ENCODE measurements around the gene TMEM140.

The TMEM140 gene

DNA sequence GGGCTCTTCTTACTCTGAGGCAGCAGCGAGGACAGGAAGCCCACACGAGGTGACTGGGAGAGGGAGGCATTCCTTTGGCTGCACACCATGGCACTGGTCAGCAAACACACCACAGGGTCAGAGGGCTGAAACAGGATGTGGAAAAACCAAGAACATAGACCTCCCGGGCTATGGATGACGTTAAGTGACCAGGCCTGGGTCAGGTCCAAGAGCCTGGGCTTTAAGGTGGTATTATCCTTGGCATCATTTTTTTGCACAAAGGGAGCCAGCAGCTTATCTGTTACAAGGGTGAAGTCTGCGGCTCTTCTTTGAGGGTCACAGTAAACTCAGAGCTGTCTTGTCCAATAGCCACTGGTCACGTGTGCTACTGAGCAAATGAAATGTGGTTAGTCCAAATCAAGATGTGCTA lies 56.5 kb downstream of the TMEM140 start:
- TF ChIP-seq, protein P1, sequence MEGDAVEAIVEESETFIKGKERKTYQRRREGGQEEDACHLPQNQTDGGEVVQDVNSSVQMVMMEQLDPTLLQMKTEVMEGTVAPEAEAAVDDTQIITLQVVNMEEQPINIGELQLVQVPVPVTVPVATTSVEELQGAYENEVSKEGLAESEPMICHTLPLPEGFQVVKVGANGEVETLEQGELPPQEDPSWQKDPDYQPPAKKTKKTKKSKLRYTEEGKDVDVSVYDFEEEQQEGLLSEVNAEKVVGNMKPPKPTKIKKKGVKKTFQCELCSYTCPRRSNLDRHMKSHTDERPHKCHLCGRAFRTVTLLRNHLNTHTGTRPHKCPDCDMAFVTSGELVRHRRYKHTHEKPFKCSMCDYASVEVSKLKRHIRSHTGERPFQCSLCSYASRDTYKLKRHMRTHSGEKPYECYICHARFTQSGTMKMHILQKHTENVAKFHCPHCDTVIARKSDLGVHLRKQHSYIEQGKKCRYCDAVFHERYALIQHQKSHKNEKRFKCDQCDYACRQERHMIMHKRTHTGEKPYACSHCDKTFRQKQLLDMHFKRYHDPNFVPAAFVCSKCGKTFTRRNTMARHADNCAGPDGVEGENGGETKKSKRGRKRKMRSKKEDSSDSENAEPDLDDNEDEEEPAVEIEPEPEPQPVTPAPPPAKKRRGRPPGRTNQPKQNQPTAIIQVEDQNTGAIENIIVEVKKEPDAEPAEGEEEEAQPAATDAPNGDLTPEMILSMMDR (IDR thresholded peaks at IDR 0.05; ENCODE audit: low read depth, low read length): no peak

DNA sequence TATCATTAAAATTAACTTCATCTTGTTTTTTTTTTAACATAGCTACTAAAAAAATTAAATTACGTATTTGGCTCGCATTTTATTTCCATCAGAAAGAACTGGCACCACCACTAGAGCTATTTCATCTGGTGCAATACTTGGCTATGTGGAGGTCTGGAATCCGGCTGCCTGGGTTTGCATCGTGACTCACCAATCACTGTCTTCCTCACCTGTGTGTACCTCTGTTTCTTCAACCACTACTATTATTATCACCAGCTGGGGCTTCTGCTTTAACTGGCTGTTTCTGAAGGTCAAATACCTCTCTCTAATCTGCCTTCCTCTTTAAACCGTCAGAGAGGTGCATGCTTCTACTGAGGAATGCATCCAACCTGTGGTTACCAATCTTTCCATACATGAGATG lies 57.0 kb downstream of the TMEM140 start:
- TF ChIP-seq, protein P1 (IDR thresholded peaks at IDR 0.05; ENCODE audit: low read depth, low read length): no peak
- no peak overlapping the region for H3K4me3 ChIP-seq (ENCODE audit: low read depth, low read length)

More for the DNA sequence above, 56.5 kb downstream of the TMEM140 start:
- H3K4me3 ChIP-seq (ENCODE audit: low read depth, low read length): no peak overlapping the region

DNA sequence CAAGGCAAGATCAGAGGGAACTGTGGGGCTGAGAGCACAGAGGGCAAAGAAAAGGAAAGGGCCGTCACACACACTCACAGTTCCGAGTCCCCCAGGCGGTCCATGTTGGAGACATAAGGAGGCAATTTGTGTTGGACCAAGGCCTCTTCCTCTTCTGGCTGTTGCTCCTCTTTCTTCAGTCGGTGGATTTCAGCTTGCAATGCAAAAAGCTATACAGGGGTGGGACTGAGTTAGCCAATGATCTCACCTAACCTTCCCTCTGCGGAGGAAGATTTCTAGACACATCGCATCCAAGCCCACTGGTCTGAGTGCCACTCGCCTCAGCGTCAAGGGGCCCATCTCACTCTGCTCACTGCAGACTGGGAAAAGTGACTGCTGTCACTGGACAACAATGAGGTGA lies 58.0 kb downstream of the TMEM140 start:
- no peak overlapping the region for H3K4me3 ChIP-seq (ENCODE audit: low read depth, low read length)
- TF ChIP-seq, protein P1 (IDR thresholded peaks at IDR 0.05; ENCODE audit: low read depth, low read length): no peak

DNA sequence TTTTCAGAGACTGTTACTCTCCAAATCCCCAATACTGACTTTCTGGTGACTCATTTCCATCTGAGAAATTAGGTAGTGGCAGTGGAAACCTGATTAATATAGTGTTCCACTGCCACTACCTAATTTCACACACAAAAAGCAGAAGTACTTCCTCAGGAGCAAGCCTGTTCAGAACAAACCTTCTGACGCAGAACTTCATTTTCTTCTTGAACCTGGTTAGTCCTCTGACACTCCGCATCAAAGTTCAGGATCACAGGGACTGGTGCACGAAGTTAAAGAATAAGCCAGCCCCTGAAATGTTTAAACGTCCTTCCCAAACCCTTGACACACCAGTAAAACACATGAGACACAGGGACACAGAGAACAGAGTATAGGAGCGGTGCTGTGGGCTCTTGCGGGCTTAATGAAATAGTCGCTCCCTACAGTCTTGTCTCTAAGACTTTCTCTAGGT lies 59.1 kb downstream of the TMEM140 start:
- TF ChIP-seq, protein P1 (IDR thresholded peaks at IDR 0.05; ENCODE audit: low read depth, low read length): no peak
- no peak overlapping the region for H3K4me3 ChIP-seq (ENCODE audit: low read depth, low read length)

DNA sequence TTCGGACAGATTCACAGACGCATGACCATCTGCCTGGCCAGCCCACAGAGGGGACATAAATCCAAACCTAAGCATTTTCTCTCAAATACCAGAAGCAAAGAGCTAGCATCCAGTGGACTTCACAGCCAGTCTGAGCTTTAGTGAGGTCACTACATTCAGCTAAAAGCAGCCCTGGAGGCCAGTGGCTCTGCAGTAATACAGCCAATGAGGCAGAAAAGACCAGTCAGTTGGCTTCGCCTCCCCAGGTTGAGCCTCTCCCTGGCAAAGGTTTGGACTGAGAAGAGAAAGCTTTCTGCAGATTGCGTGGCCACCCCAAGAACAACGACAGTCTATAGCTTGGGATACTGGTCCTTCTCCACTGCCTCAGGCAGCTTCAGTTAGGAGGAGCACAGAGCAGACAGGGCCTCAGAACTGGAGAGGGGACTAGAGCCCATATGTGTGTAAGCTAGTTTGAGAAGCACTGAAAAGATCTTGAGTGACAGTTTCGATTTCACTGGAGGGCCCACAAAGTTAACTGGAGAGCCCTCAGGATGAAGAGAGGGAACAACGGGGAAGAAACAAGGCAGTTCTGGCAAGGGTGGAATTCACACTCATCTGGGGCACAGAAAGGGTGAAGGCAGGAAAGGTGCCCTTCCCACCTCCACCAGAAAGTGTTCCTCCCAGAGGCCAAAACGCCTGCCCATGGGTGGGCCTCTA lies 59.7 kb downstream of the TMEM140 start:
- TF ChIP-seq, protein P1 (IDR thresholded peaks at IDR 0.05; ENCODE audit: low read depth, low read length): no peak
- no peak overlapping the region for H3K4me3 ChIP-seq (ENCODE audit: low read depth, low read length)

DNA sequence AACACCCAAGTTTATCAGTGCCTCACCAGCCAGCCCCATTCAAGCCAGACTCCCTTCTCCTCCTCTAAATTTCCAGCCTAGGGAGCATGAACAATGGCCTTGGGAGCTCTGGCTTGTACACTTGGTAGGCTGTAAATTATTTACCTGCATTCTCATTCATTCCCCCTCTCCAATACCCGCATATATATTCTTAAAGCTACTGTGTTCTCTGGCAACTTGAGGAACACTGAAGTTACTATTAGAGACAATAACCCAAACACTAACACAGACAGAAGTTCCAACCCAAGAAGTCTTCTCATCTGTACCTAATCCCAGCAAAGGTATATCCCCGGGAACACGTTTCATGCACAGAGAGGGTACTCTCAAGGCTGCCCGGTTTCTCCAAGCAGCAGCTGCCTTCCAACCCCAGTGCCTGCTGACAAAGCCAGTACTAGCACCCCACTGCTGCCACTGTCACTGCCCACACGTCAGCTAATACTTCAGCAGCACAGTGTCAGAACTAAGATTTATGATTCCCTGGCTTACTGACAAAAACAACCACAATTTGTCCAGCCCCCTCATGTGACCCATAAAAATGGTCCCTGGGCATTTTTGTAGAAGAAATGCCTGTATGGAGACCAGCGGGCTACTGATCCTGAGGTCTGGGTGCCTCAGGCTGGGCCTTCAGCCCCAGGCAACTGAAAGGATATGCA lies 60.4 kb downstream of the TMEM140 start:
- no peak overlapping the region for H3K4me3 ChIP-seq (ENCODE audit: low read depth, low read length)
- TF ChIP-seq, protein P1 (IDR thresholded peaks at IDR 0.05; ENCODE audit: low read depth, low read length): no peak

DNA sequence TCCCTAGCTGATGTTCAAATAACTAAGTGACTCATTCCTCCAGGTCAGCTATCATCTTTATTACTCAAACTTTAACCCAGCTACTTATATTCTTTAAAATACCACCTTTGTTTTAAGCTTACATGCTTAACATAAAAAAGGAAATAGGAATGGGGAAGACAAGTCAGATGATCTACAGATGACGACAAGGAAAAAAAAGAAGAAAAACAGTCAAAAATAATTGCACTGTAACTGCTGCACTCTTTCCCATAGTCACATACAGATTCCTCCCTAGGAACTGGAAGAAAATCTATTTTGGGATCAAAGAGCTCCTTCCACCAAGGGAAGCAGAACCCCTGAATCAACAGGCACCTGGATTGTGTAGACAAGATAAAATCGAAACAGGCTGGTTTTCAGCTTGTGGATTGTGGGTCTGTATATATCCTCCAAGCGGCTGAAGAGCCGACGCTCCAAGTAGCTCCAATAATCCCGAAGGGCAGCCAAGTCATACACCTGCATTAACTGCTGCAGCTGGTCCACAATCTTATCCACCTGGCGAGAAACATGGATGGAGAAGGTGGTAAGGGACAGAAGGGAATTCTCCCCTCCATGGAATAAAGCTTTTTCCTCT lies 61.5 kb downstream of the TMEM140 start:
- H3K4me3 ChIP-seq (ENCODE audit: low read depth, low read length): no peak overlapping the region
- TF ChIP-seq, protein P1 (IDR thresholded peaks at IDR 0.05; ENCODE audit: low read depth, low read length): no peak

Measured in WI38 (cell line).